Dendritic cell treated with granulocyte-macrophage colony-stimulating factor and Interleukin-4, amounts not matched to agents 40 ng/mL and 50 ng/mL, for 4 days (primary cell): ENCODE results near the gene DNAAF9.

Experiments
- H3K27ac Mint-ChIP-seq: one replicate; pipeline ENCODE4 v1.8.0; 2022; ENCODE audit warnings: mild to moderate bottlenecking, mixed read lengths
- H3K27me3 Mint-ChIP-seq: one replicate; pipeline ENCODE4 v1.8.0; 2022; ENCODE audit warnings: mild to moderate bottlenecking, mixed read lengths
- H3K36me3 Mint-ChIP-seq: one replicate; pipeline ENCODE4 v1.8.0; 2022; ENCODE audit warnings: low read depth, mixed read lengths
- H3K4me1 Mint-ChIP-seq: one replicate; pipeline ENCODE4 v1.8.0; 2022; ENCODE audit warnings: low read depth, mixed read lengths
- H3K4me3 Mint-ChIP-seq: one replicate; pipeline ENCODE4 v1.8.0; 2022; ENCODE audit warnings: mild to moderate bottlenecking, moderate library complexity, mixed read lengths
- H3K9me3 Mint-ChIP-seq: one replicate; pipeline ENCODE4 v1.8.0; 2022; ENCODE audit warnings: mixed read lengths
- intact Hi-C: fragments of 100-400 bp; cut with micrococcal nuclease; formaldehyde crosslinking; loops from one replicate; pipeline ENCODE4 v1.15.0; 2022

DNAAF9 gene

DNA sequence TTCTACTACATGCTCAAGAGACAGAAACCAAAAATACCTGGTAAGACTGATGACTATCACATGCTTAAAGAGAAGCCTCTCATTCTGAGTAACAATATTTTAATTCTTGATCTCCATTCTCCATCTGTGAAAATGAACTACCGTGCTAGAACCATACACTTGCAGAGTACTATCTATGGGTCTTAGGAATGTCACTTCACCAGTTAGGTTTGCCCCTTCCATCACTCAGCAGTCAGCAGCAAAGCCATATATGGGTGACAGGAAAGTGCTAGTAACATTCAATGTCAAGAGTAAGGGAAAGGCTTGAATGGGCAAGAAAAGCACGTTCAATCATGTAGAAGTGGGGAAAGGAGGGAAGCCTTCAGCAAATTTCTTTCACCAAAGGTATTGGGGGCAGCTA, 2.3 kb downstream of the DNAAF9 start:
- Mint-ChIP-seq H3K4me1 (peaks cover 55% of the 10 kb centered on the region), H3K36me3 (peaks cover 28% of the 10 kb centered on the region), H3K27me3 (no peaks in the 10 kb centered on the region), H3K9me3 (no peaks in the 10 kb centered on the region), H3K27ac (no peak overlapping the region), H3K4me3 (no peak overlapping the region)
- intact Hi-C loops = loop anchor here (10.0 kb wide), 1 partner anchor 150 kb away; no protein-coding TSS in a partner anchor

DNA sequence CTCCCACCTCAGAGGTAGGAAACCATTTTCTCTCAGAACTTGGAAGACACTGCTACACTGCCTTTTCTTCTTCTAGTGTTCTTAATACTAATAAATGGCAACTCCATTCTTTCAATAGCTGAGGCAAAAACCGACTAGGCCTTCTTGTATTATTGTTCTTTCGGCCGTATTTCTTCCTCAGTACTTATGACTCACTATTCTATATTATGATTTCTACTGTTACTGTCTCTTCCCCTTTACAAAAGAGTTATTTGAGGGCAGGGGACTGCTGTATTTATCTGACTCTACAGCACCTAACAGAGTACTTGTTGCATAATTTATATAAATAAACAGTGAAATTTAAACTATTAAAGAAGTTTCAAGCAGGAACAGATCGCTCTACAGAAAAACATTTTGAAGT, 3.1 kb downstream of the DNAAF9 start:
- H3K36me3 Mint-ChIP-seq = peaks cover 35% of the 10 kb centered on the region

DNA sequence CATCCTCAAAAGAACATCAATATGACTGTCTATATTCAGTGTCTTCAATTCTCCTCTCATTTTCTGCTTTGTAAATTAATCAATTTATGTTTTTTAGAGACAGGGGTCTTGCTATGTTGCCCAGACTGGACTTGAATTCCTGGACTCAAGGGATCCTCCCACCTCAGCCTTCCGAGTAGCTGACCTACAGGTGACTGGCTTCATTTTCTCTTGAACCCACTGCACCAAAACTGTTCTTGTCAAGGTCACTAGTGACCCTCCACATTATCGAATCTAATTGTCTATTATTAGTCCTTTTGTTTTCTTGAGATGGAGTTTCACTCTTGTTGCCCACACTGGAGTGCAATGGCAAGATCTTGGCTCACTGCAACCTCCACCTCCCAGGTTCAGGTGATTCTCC, 3.7 kb downstream of the DNAAF9 start:
- peaks cover 57% of the 10 kb centered on the region for H3K4me1 Mint-ChIP-seq
- H3K27ac Mint-ChIP-seq = no peak overlapping the region
- no peaks in the 10 kb centered on the region for H3K27me3 Mint-ChIP-seq
- intact Hi-C loops = loop anchor here (10.0 kb wide), 1 partner anchor 151 kb away; no protein-coding TSS in a partner anchor
- H3K9me3 Mint-ChIP-seq = no peaks in the 10 kb centered on the region
- H3K4me3 Mint-ChIP-seq = no peak overlapping the region
- H3K36me3 Mint-ChIP-seq = peaks cover 38% of the 10 kb centered on the region

More for the DNA sequence above, 3.1 kb downstream of the DNAAF9 start:
- intact Hi-C loops = loop anchor here (10.0 kb wide), 1 partner anchor 150 kb away; no protein-coding TSS in a partner anchor
- H3K4me1 Mint-ChIP-seq = peaks cover 62% of the 10 kb centered on the region
- no peaks in the 10 kb centered on the region for H3K27me3 Mint-ChIP-seq
- no peaks in the 10 kb centered on the region for H3K9me3 Mint-ChIP-seq
- no peak overlapping the region for H3K4me3 Mint-ChIP-seq
- H3K27ac Mint-ChIP-seq = no peak overlapping the region

DNA sequence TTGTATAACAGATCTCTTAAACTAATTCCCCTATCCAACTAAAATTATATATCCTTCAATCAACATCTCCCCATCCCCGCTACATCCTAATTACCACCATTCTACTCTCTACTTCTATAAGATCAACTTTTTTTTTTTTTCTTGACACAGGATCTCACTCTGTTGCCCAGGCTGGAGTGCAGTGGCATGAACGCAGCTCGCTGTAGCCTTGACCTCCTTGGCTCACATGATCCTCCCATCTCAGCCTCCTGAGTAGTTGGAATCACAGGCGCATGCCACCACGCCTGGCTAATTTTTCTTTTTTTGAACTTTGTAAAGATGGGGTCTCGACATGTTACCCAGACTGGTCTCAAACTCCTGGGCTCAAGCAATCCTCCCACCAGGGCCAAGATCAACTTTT, 5.0 kb downstream of the DNAAF9 start:
- no peaks in the 10 kb centered on the region for H3K27me3 Mint-ChIP-seq

DNA sequence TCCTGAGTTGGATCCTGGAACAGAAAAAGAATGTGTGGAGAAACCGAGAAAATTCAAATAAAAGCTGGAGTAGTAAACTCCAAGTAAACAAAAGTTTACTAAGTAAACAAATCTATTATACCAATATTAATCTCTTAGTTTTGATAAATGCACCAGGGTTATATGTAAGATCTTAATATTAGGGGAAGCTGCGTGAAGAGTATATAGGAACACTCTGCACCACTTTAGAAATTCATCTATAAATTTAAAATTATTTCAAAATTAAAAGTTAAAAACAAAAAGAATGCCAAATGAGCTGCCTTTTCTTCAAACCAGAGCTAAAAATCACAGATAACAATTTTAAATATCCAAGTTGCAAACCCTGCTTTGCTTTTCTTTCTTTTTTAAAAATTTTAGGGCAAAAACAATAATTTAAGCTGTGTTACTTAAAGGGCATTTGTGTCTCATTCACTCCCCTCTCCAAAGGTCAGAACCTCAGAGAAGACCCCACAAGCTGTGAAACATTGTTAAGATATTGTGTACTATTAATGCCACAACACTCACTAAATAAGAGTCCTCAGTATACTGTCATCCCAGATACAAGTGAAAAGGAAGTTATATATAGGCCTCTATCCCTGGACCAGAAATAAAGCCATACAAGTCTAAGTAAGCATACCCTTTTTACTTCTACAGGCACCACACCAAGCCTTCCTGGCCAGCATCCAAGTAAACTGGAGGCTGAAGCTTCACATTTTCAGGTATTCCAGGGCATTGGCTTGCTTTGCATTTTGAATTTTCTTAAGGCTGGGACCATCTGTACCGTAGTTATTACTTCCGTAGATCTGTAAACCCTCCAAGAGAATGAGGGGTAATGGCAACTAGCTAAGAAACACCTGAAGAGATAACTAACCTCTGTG, 7.0 kb downstream of the DNAAF9 start:
- Mint-ChIP-seq H3K4me3 (no peak overlapping the region), H3K36me3 (peaks cover 45% of the 10 kb centered on the region), H3K9me3 (peaks cover 12% of the 10 kb centered on the region), H3K4me1 (peaks cover 51% of the 10 kb centered on the region), H3K27ac (no peak overlapping the region), H3K27me3 (no peaks in the 10 kb centered on the region)
- intact Hi-C loops = loop anchor here (10.0 kb wide), 1 partner anchor 154 kb away; no protein-coding TSS in a partner anchor

More for the DNA sequence above, 5.0 kb downstream of the DNAAF9 start:
- intact Hi-C loops = loop anchor here (10.0 kb wide), 1 partner anchor 152 kb away; no protein-coding TSS in a partner anchor
- no peak overlapping the region for H3K27ac Mint-ChIP-seq
- no peaks in the 10 kb centered on the region for H3K9me3 Mint-ChIP-seq
- H3K36me3 Mint-ChIP-seq = peaks cover 43% of the 10 kb centered on the region
- no peak overlapping the region for H3K4me3 Mint-ChIP-seq
- peaks cover 57% of the 10 kb centered on the region for H3K4me1 Mint-ChIP-seq

DNA sequence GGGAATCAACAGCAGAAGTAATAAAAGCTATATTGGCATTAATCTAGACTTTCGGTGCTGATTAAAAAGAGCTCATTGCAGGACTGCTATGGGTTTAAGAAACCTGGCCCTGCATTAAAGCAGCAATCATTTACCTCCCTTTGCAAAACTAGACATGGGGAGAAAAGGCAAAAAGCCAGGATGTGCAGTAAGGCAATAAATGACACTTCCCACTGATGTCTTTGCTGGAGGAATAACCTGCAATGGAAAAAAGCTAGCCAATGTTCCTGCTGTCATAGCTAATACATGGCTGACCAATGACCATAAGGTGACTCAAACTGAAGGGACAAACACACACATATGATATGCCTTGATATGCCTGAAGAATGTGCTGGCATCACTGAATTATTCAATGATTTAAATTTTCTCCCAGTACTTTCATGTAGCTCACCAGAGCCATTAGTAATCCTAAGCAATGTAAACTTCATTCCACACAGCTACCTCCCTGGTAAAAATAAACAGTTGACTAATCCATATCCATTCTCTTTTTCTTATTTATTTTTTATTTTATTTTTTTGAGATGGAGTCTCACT, 8.7 kb downstream of the DNAAF9 start:
- H3K4me3 Mint-ChIP-seq = no peak overlapping the region
- peaks cover 46% of the 10 kb centered on the region for H3K36me3 Mint-ChIP-seq
- H3K27ac Mint-ChIP-seq = no peak overlapping the region
- H3K27me3 Mint-ChIP-seq = no peaks in the 10 kb centered on the region
- peaks cover 42% of the 10 kb centered on the region for H3K4me1 Mint-ChIP-seq
- intact Hi-C loops = no loop called here
- peaks cover 12% of the 10 kb centered on the region for H3K9me3 Mint-ChIP-seq

DNA sequence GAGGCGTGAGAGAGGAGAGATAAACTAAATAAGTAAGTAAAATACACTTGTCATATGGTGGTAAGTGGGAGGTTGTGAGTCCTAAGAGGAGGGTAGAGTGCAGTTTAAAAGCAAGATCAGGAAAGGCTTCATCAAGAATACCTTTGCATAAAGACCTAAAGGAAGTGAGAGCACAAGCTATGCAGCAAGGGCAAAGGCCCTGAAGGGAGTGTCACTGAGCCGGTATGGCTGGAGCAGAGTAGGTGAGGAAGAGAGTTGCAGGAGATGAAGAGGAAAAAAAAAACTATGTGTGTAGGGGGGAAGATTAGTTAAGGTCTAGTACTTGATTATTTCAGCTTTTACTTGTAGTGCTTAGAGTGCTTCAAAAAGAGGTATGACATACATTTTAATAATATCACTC, 11.0 kb downstream of the DNAAF9 start:
- H3K36me3 Mint-ChIP-seq = peaks cover 32% of the 10 kb centered on the region
- no peak overlapping the region for H3K27ac Mint-ChIP-seq
- H3K4me1 Mint-ChIP-seq = peaks cover 26% of the 10 kb centered on the region
- intact Hi-C loops = no loop called here
- peaks cover 12% of the 10 kb centered on the region for H3K9me3 Mint-ChIP-seq
- no peaks in the 10 kb centered on the region for H3K27me3 Mint-ChIP-seq
- no peak overlapping the region for H3K4me3 Mint-ChIP-seq

DNA sequence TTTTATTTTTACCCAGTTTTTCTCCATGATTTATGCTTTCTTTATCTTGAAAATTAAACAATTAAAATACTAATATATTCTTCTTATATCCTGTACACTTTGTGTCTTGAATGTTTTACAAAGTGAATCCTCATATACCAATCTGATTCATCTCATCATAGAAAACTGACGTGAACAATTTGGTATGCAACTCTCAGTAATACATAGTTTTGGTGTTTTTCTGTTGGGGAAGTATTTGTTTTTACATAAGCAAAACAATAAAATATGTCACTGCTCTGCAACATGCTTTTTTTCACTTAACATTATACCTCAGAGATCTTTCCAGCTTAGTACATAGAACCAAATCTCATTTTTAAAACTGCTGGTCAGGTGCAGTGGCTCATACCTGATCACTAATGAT, 14.7 kb downstream of the DNAAF9 start:
- no peak overlapping the region for H3K4me3 Mint-ChIP-seq

DNA sequence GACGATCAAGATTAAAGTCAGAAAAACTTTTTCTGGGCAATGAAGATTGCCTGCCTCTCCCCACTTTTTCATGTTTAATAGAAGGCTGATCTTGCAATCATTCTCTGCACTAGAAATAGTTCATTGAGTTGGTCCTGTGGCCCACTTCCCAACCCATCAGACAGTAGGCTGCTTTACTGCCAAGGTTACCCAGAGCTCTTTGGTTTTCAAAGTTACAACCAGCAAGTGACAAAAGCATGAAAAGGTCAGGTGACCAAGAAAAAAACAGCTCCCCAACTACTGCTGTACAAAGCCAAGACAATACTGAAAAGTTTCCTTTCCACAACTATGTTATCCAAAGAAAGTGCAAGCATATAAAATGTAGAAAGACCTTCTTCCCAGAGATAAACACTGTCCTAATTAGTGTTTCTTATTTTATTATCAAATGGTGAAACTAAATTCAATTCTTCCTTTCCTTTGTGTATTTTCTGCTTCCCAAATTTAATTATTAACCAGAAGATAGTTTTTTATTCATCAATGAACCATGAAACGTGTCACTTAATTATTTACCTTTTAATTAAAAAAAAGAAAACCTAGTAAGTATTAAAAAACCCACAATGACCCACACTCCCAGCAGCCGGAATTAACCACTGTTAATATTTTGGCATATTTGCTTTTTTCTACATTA, 16.6 kb downstream of the DNAAF9 start:
- peaks cover 3% of the 10 kb centered on the region for H3K9me3 Mint-ChIP-seq
- no peaks in the 10 kb centered on the region for H3K27me3 Mint-ChIP-seq
- H3K27ac Mint-ChIP-seq = no peak overlapping the region
- H3K4me3 Mint-ChIP-seq = no peak overlapping the region
- peaks cover 5% of the 10 kb centered on the region for H3K4me1 Mint-ChIP-seq
- intact Hi-C loops = no loop called here
- H3K36me3 Mint-ChIP-seq = peaks cover 16% of the 10 kb centered on the region

More for the DNA sequence above, 14.7 kb downstream of the DNAAF9 start:
- Mint-ChIP-seq H3K27me3 (no peaks in the 10 kb centered on the region), H3K27ac (no peak overlapping the region), H3K36me3 (peaks cover 30% of the 10 kb centered on the region), H3K4me1 (peaks cover 12% of the 10 kb centered on the region), H3K9me3 (peaks cover 12% of the 10 kb centered on the region)
- intact Hi-C loops = no loop called here

DNA sequence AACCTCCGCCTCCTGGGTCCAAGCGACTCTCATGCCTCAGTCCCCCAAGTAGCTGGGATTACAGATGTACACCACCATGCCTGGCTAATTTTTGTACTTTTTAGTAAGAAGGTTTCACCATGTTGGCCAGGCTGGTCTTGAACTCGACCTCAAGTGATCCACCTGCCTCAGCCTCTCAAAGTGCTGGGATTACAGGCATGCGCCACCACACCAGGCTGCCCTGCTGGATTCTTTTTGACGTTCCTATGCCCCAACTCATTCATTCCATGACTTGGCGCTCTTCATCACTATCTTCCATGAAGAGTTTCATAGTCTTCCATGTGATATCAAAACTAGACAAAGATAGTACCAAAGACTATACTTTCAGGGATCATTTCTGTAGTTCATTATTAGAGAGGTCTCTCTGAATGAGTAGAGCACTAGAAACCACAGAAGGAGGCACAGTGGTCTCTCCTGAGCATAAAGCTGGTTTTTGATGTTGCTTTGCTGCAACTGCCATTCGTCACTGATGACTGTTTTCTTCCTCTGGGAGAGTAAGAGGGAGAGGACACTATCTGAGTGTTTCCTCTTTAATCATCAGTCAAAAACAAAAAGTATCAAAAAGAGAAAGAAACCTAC, 23.5 kb downstream of the DNAAF9 start:
- H3K27me3 Mint-ChIP-seq = no peaks in the 10 kb centered on the region
- intact Hi-C loops = no loop called here
- H3K4me3 Mint-ChIP-seq = no peak overlapping the region
- H3K36me3 Mint-ChIP-seq = peaks cover 55% of the 10 kb centered on the region
- peaks cover 13% of the 10 kb centered on the region for H3K4me1 Mint-ChIP-seq
- no peaks in the 10 kb centered on the region for H3K9me3 Mint-ChIP-seq
- H3K27ac Mint-ChIP-seq = no peak overlapping the region

DNA sequence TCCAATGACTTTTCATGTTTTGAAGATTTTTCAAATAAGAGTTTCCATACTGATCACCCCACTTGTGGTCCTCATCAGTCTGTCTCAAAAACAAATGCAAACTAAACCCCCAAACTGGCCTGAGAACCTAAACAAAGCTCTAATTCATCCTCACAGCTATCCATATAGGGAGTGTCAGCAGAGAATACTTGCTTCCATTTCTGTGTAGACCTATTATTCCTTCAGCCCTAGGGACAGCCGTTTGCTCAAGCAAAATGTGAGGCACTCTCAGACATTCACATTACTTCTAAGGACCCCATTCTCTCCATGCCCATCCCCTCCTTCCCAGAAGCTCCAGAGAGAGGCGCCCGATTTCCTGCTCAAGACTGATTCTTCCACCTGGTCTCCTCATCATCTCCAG, 24.6 kb downstream of the DNAAF9 start:
- Mint-ChIP-seq H3K4me1 (peaks cover 24% of the 10 kb centered on the region), H3K36me3 (peaks cover 59% of the 10 kb centered on the region), H3K4me3 (no peak overlapping the region), H3K27ac (no peak overlapping the region), H3K9me3 (no peaks in the 10 kb centered on the region), H3K27me3 (no peaks in the 10 kb centered on the region)
- intact Hi-C loops = no loop called here

DNA sequence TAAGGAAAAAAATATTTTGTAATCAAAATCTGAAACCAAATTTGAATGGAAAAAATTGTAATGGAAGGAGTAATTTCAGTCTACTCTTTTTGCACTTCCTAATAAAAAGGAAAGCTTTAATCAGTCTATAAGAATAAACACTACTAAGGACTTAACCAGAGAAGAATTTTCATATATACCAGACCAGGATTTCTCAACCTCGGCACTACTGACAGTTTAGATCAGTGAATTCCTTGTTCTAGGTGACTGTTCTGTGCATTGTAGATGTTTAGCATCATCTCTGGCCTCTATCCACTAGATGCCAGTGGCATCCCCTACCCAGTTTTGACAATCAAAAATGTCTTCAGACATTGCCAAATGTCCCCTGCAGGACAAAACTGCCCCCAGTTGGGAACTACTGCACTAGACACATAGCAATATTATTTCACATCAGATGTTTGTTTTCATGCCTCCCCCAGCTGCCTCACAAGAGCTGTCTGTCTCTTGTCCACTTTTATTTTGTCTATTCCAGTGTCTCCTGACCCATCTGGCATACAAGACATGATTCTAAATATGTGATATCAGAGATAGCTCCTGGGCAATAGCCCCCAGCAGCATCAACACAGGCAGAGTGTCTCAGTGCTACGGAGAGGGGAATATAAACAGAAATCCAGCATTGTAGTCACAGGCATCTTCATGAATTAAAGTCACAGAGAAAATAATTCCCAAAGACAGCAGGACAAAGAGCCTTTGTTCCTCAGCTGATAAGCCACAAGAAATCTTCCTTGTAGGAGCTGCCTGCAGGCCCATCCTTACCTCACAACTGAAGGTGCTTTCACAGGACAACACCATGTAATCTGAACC, 27.0 kb downstream of the DNAAF9 start:
- Mint-ChIP-seq H3K4me1 (peaks cover 24% of the 10 kb centered on the region), H3K9me3 (no peaks in the 10 kb centered on the region), H3K27ac (no peak overlapping the region), H3K4me3 (no peak overlapping the region), H3K36me3 (peaks cover 83% of the 10 kb centered on the region), H3K27me3 (no peaks in the 10 kb centered on the region)
- intact Hi-C loops = no loop called here

DNA sequence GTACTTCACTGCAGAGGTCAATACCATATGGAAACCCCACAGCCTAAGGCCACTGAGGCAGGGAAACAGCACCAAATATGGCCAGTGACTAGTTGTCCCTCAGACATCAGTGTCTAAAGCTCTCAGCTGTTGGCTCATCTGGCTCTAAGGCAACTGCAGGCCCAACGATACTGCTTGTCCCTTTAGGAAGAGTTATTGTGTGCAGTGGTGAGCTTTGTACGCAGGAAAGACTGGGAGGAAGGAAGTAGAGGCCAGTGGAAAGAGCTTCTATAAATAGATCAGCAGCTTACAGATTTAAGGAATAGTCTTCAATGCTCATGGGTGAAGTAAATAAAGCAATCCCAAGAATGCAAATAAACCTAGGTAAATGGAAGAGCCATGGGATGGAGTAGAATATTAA, 29.3 kb downstream of the DNAAF9 start:
- H3K4me3 Mint-ChIP-seq = no peak overlapping the region
- H3K9me3 Mint-ChIP-seq = no peaks in the 10 kb centered on the region
- intact Hi-C loops = no loop called here
- peaks cover 99% of the 10 kb centered on the region for H3K36me3 Mint-ChIP-seq
- no peak overlapping the region for H3K27ac Mint-ChIP-seq
- H3K4me1 Mint-ChIP-seq = peaks cover 20% of the 10 kb centered on the region
- H3K27me3 Mint-ChIP-seq = no peaks in the 10 kb centered on the region
